A673 (cell line): ENCODE measurements around the gene RRAS.

Experiments used
- CTCF ChIP-seq: fragments of 300-800, 200-600 bp; sonication (generic); conservative IDR thresholded peaks from 2 replicates; pipeline ENCODE4 v1.5.1; 2017; ENCODE audit warnings: low read depth, mild to moderate bottlenecking, antibody characterized with exemption, low read length, moderate library complexity, mixed read lengths
- EZH2 ChIP-seq: fragments of 200-600 bp; sonication (generic); IDR thresholded peaks from 2 replicates; pipeline ENCODE4 v1.6.1; 2017; ENCODE audit warnings: borderline replicate concordance, low read depth, mild to moderate bottlenecking, mixed read lengths, antibody characterized with exemption, low read length; ENCODE audit not compliant: poor library complexity, severe bottlenecking

GRCh38 chr19:49629659-49630058, 10.3 kb downstream of the RRAS start:
- TF ChIP-seq CTCF (no peak), EZH2 (no peak)
